ENCODE data around the gene ITGA8.

GRCh38 chr10:15625261-15625660 lies 94.5 kb downstream of the ITGA8 start:
- TF ChIP-seq TP53 (CRISPR knock-in tag; conservative IDR thresholded peaks at IDR 0.05) (no peak), ZNF354B (CRISPR knock-in tag; IDR thresholded peaks at IDR 0.05) (no peak), MZF1 (CRISPR knock-in tag; IDR thresholded peaks at IDR 0.05; ENCODE audit: borderline replicate concordance) (no peak), ZNF362 (CRISPR knock-in tag; IDR thresholded peaks at IDR 0.05; ENCODE audit: borderline replicate concordance) (no peak), CTCF (CRISPR knock-in tag; IDR thresholded peaks at IDR 0.05) (no peak), EP300 (IDR thresholded peaks at IDR 0.05; ENCODE audit: low read depth in 2 of 2, low read length in 2 of 2) (no peak), EP300 (CRISPR knock-in tag; IDR thresholded peaks at IDR 0.05; ENCODE audit: borderline replicate concordance) (no peak), BRCA1 (CRISPR knock-in tag; IDR thresholded peaks at IDR 0.05) (no peak)

All from HepG2 (cell line).